HG03159 (cell line): ENCODE results near the gene CMTM2.
"Not testable (repeated sequence)": the region's sequence is repeated elsewhere in the genome, so short reads cannot be mapped to it uniquely, and the experiment has no call there.

ENCODE experiments used
- ATAC-seq: cut with Tn5 transposase; IDR thresholded peaks from one replicate; pipeline ENCODE4 v1.9.1; 2021; ENCODE audit warnings: mild to moderate bottlenecking, moderate library complexity; ENCODE audit not compliant: unreplicated experiment

The CMTM2 gene

GRCh38 chr16:66627611-66628378 lies 48.5 kb downstream of the CMTM2 start:
- not testable (repeated sequence) for ATAC-seq

- no peak for ATAC-seq
Observed at GRCh38 chr16:66629856-66630255, 50.6 kb downstream of the CMTM2 start.

GRCh38 chr16:66630561-66631260 lies 51.4 kb downstream of the CMTM2 start:
- ATAC-seq = not testable (repeated sequence)

GRCh38 chr16:66631558-66631957 lies 52.3 kb downstream of the CMTM2 start:
- ATAC-seq = not testable (repeated sequence)

GRCh38 chr16:66634527-66635196 lies 55.4 kb downstream of the CMTM2 start:
- no peak for ATAC-seq

DNA sequence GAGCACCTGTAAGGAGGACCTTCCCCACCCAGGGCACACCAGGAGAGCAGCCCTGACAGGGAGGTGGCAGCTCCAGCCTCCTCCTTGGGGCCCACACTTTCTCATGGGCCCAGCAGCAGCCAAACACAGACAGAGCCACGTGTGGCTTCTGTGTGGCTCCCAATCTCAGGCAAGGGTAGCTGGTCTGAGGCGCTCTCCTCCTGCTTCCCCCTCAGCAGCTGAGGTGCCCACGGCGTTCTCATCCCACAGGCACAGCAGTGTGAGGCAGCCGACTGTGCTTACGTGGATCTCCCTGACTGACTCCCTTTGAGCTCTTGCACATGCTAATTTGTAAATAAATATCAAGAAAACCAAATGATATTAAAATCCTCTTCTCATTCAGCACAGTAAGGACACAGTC lies 56.1 kb downstream of the CMTM2 start:
- ATAC-seq = no peak

DNA sequence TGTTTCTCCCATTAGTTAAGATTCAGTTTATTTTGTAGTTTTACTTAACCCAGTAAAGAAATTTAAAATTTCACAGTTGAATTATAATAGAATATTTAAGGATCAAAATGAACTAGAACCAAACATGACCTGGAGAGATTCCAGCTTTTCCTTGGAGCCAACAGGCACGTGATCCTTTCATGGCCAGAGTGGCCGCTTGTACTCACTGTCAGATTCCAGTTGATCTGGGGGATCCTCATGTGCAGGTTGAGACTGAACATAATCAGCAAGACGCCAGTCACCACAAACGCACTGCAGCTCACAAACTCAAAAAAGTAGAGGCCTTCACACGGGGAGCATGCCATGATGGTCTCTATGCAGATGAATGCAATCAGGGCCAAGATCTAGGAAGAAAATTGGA lies 56.9 kb downstream of the CMTM2 start:
- no peak for ATAC-seq

- ATAC-seq = no peak
Observed at GRCh38 chr16:66637806-66638205, 58.5 kb downstream of the CMTM2 start.
